UCSD-AML1 (cell line): ENCODE results near the gene KRTAP10-4.

Experiments
- DNase-seq: peaks from one replicate; lab custom pipeline; 2025; ENCODE audit not compliant: unreplicated experiment; lab: John Stamatoyannopoulos, UW

Gene KRTAP10-4

GRCh38 chr21:44615466-44615865, 41.9 kb downstream of the KRTAP10-4 start:
- no peak for DNase-seq

GRCh38 chr21:44615911-44616590, 42.5 kb downstream of the KRTAP10-4 start:
- no peak for DNase-seq

- DNase-seq: no peak
Observed at GRCh38 chr21:44616591-44616926, 43.0 kb downstream of the KRTAP10-4 start.

GRCh38 chr21:44617071-44617501, 43.6 kb downstream of the KRTAP10-4 start:
- no peak for DNase-seq

GRCh38 chr21:44618504-44618903, 45.0 kb downstream of the KRTAP10-4 start:
- peak; percentile 65 for DNase-seq

- DNase-seq: no peak
Observed at GRCh38 chr21:44618909-44619308, 45.4 kb downstream of the KRTAP10-4 start.

- DNase-seq: no peak
Observed at GRCh38 chr21:44619886-44620285, 46.4 kb downstream of the KRTAP10-4 start.

- DNase-seq: no peak
Observed at GRCh38 chr21:44623575-44623974, 50.0 kb downstream of the KRTAP10-4 start.
